IPS-18c (cell line): ENCODE results near the gene PIM3.
"Not testable (repeated sequence)": the region's sequence is repeated elsewhere in the genome, so short reads cannot be mapped to it uniquely, and the experiment has no call there.

Source experiments
- H3K4me3 ChIP-seq: 2 replicates; pipeline ENCODE4 v1.7.0; 2013; ENCODE audit warnings: low read depth, mild to moderate bottlenecking, low read length, moderate library complexity; ENCODE audit not compliant: insufficient read depth
- H3K9me3 ChIP-seq: one replicate; pipeline ENCODE4 v1.6.1; 2013; ENCODE audit warnings: mild to moderate bottlenecking, low read length, moderate library complexity; ENCODE audit not compliant: control insufficient read depth, insufficient read depth

PIM3 gene

GRCh38 chr22:49936973-49937757 is 23.4 kb upstream of the PIM3 start:
- Histone ChIP-seq H3K4me3 (no peak overlapping the region), H3K9me3 (no peaks in the 10 kb centered on the region)

- no peak overlapping the region for H3K4me3 ChIP-seq
- H3K9me3 ChIP-seq: no peaks in the 10 kb centered on the region
These were observed 22.6 kb upstream of the PIM3 start for GRCh38 chr22:49937758-49938564.

- Histone ChIP-seq H3K9me3 (no peaks in the 10 kb centered on the region), H3K4me3 (no peak overlapping the region)
These were observed 21.9 kb upstream of the PIM3 start for GRCh38 chr22:49938565-49939136.

GRCh38 chr22:49941507-49942316 is 18.9 kb upstream of the PIM3 start:
- H3K9me3 ChIP-seq: no peaks in the 10 kb centered on the region

GRCh38 chr22:49942565-49943404 is 17.8 kb upstream of the PIM3 start:
- H3K4me3 ChIP-seq: no peak overlapping the region
- no peaks in the 10 kb centered on the region for H3K9me3 ChIP-seq

More at GRCh38 chr22:49941507-49942316, 18.9 kb upstream of the PIM3 start:
- no peak overlapping the region for H3K4me3 ChIP-seq

GRCh38 chr22:49943405-49943765 is 17.2 kb upstream of the PIM3 start:
- H3K4me3 ChIP-seq: no peak overlapping the region
- H3K9me3 ChIP-seq: no peaks in the 10 kb centered on the region

GRCh38 chr22:49943771-49944398 is 16.7 kb upstream of the PIM3 start:
- Histone ChIP-seq H3K4me3 (no peak overlapping the region), H3K9me3 (no peaks in the 10 kb centered on the region)

GRCh38 chr22:49944399-49944891 is 16.1 kb upstream of the PIM3 start:
- Histone ChIP-seq H3K9me3 (no peaks in the 10 kb centered on the region), H3K4me3 (no peak overlapping the region)

- H3K4me3 ChIP-seq, H3K9me3 ChIP-seq: not testable (repeated sequence)
These were observed 15.4 kb upstream of the PIM3 start for GRCh38 chr22:49945042-49945794.

- Histone ChIP-seq H3K9me3 (no peaks in the 10 kb centered on the region), H3K4me3 (no peak overlapping the region)
These were observed 13.8 kb upstream of the PIM3 start for GRCh38 chr22:49946612-49947295.

GRCh38 chr22:49947296-49947622 is 13.3 kb upstream of the PIM3 start:
- H3K4me3 ChIP-seq: no peak overlapping the region
- no peaks in the 10 kb centered on the region for H3K9me3 ChIP-seq

- no peak overlapping the region for H3K4me3 ChIP-seq
These were observed 12.2 kb upstream of the PIM3 start for GRCh38 chr22:49948116-49948957.

GRCh38 chr22:49948958-49949913 is 11.3 kb upstream of the PIM3 start:
- H3K9me3 ChIP-seq: peaks cover 2% of the 10 kb centered on the region

More at GRCh38 chr22:49948116-49948957, 12.2 kb upstream of the PIM3 start:
- peaks cover 2% of the 10 kb centered on the region for H3K9me3 ChIP-seq

More at GRCh38 chr22:49948958-49949913, 11.3 kb upstream of the PIM3 start:
- H3K4me3 ChIP-seq: no peak overlapping the region
